ENCODE data around the gene PEX7.

PEX7 gene

GRCh38 chr6:136945711-136946121, 123.3 kb downstream of the PEX7 start:
- TF ChIP-seq, protein P1, sequence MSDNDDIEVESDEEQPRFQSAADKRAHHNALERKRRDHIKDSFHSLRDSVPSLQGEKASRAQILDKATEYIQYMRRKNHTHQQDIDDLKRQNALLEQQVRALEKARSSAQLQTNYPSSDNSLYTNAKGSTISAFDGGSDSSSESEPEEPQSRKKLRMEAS (IDR thresholded peaks at IDR 0.05): no peak
- TF ChIP-seq TCF12 (IDR thresholded peaks at IDR 0.05; ENCODE audit: low read depth): no peak

- TF ChIP-seq RAD21 (IDR thresholded peaks at IDR 0.05; ENCODE audit: low read depth) (no peak), FOXM1 (IDR thresholded peaks at IDR 0.05; ENCODE audit: borderline replicate concordance, low read depth) (no peak), NFIC (IDR thresholded peaks at IDR 0.05) (no peak), TEAD4 (IDR thresholded peaks at IDR 0.05) (no peak), TAF1 (IDR thresholded peaks at IDR 0.05; ENCODE audit: low read depth) (no peak), ZBTB7A (IDR thresholded peaks at IDR 0.05; ENCODE audit: low read depth) (no peak), CEBPB (IDR thresholded peaks at IDR 0.05) (no peak), EGR1 (IDR thresholded peaks at IDR 0.05) (no peak), TCF12 (IDR thresholded peaks at IDR 0.05; ENCODE audit: low read depth) (no peak), CREB1 (IDR thresholded peaks at IDR 0.05; ENCODE audit: low read depth) (no peak), YY1 (IDR thresholded peaks at IDR 0.05; ENCODE audit: low read depth) (no peak), EP300 (IDR thresholded peaks at IDR 0.05; ENCODE audit: borderline replicate concordance) (no peak), REST (IDR thresholded peaks at IDR 0.05; ENCODE audit: low read depth) (no peak)
- TF ChIP-seq, protein P2, sequence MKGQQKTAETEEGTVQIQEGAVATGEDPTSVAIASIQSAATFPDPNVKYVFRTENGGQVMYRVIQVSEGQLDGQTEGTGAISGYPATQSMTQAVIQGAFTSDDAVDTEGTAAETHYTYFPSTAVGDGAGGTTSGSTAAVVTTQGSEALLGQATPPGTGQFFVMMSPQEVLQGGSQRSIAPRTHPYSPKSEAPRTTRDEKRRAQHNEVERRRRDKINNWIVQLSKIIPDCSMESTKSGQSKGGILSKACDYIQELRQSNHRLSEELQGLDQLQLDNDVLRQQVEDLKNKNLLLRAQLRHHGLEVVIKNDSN (IDR thresholded peaks at IDR 0.05): no peak
- TF ChIP-seq, protein P1 (IDR thresholded peaks at IDR 0.05): no peak
These were observed 124.6 kb downstream of the PEX7 start for GRCh38 chr6:136947037-136947436.

DNA sequence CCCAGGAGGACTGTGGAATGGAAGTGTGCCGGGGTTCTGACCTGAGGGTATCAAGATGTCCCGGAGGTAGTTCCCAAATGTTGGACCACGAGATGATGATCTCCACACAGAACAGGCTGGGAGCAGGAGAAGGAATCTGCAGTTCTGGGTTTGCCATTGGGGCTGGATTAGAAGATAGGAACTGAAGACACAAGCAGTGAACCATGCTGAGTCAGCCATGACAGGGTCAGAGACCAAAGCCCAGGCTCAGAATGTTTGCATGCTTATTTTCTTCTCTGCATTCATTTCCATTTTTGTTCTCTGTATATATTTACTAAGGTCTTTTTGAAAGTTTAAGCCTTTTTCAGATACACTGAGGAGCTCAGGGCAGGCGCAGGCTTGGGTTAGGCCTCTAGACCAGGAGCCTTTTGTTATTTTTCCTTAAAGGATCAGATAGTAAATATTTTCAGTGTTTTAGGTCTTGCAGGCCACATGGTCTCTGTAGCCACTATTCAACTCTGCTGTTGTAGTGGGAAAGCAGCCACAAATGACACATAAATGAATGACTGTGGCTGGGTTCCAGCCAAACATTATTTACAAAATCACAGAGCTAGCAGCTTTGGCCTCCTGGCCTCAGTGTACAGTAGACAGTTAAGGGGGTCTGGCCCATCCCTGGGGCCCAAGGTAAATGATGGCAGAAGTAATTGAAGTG, 128.2 kb downstream of the PEX7 start:
- TF ChIP-seq YY1 (IDR thresholded peaks at IDR 0.05; ENCODE audit: low read depth): no peak

DNA sequence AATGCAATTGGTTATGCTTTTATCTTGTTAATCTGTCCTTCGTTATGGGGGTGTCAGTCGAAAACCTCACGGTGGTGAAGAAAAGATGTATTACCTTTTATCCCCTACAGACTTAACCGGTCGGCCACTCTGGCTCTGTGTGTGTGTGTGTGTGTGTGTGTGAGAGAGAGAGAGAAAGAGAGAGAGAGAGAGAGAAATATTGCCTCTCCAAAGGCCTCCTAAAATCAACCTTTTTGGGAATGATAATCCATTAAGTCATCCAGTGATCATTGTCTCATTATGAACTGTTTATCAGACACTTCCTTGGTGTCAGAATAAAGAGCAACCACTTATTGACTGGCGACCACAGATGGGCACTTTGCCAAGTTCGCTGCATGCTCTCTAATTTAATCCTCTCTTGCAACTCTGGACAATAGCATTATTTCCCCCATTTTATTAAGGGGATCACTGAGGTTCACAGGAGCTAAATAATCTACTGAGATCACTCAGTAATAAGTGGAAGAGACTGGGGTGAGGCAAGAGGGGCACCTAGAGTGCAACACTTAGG, 130.4 kb downstream of the PEX7 start:
- no peak for TF ChIP-seq ZBTB7A (IDR thresholded peaks at IDR 0.05; ENCODE audit: low read depth)
- no peak for TF ChIP-seq YY1 (IDR thresholded peaks at IDR 0.05; ENCODE audit: low read depth)
- 0 out of 2 replicates have a peak, but pooled peaks have one; percentile 10 for TF ChIP-seq NFIC (IDR thresholded peaks at IDR 0.05)

DNA sequence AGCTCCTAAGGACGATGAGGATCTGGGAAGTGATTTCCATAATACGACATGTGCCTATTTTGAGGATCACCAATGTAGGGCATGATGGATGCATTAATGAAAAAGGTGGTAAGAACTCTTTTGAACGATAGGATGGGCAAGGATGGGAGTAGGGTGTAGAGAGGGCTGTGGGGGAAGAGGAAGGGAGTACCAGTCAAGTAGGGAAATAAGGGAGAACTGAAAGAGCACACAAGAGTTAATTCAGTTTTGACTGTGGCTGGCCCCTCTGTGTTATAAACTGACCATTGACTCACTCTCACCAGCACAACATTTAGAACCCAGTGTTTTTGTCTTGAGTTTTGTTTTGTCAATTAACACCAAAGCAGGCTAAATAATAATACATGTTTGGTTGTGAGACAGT, 132.7 kb downstream of the PEX7 start:
- TF ChIP-seq EGR1 (IDR thresholded peaks at IDR 0.05) (no peak), TCF12 (IDR thresholded peaks at IDR 0.05; ENCODE audit: low read depth) (no peak), CEBPB (IDR thresholded peaks at IDR 0.05) (no peak), EP300 (IDR thresholded peaks at IDR 0.05; ENCODE audit: borderline replicate concordance) (no peak), NFIC (IDR thresholded peaks at IDR 0.05) (no peak), FOXM1 (IDR thresholded peaks at IDR 0.05; ENCODE audit: borderline replicate concordance, low read depth) (no peak), CREB1 (IDR thresholded peaks at IDR 0.05; ENCODE audit: low read depth) (no peak), ZBTB7A (IDR thresholded peaks at IDR 0.05; ENCODE audit: low read depth) (no peak), TEAD4 (IDR thresholded peaks at IDR 0.05) (no peak), REST (IDR thresholded peaks at IDR 0.05; ENCODE audit: low read depth) (no peak), YY1 (IDR thresholded peaks at IDR 0.05; ENCODE audit: low read depth) (no peak), RAD21 (IDR thresholded peaks at IDR 0.05; ENCODE audit: low read depth) (no peak), TAF1 (IDR thresholded peaks at IDR 0.05; ENCODE audit: low read depth) (no peak)
- TF ChIP-seq, protein P2 (IDR thresholded peaks at IDR 0.05): no peak
